ENCODE data around the gene ENTPD2. TPM values are rescaled to one million over a fixed set of nuclear protein-coding genes. Genes with fewer than 3 reads are reported as not detected.
"Not testable (repeated sequence)": the region's sequence is repeated elsewhere in the genome, so short reads cannot be mapped to it uniquely, and the experiment has no call there.

Gene ENTPD2
- total RNA-seq, 2 experiments from 2014 or later: not detected

DNA sequence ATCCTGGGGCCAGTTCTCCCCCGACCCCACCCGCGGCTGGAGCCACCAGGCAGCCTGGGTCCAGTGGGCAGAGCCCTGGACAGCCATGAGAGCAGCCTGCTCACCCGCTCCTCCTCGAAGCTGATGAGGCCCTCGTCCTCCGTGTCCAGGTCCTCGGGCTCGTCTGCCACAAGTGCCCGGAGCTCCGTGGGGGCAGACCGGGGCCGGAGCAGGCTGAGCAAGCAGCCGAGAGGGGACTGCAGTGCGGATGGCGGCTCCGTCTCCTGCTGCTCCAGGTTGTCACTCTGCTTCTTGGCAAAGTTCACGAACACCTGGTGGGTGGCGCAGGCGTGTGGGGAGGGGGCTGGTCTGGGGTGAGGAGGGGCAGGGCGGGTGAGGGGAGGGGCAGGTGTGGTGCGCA lies 45.5 kb downstream of the ENTPD2 start:
- POLR2A ChIA-PET: no interaction called here
- peaks cover 3% of the 10 kb centered on the region for H3K4me1 Mint-ChIP-seq (ENCODE audit: low read depth)
- H3K9me3 Mint-ChIP-seq: no peaks in the 10 kb centered on the region
- no peak overlapping the region for H3K27ac Mint-ChIP-seq
- intact Hi-C loops (cut with micrococcal nuclease): no loop called here
- H3K4me3 Mint-ChIP-seq: no peak overlapping the region
- H3K27me3 Mint-ChIP-seq: no peaks in the 10 kb centered on the region
- H3K36me3 Mint-ChIP-seq: no peaks in the 10 kb centered on the region
- no peak for DNase-seq
- CTCF ChIA-PET: no interaction called here

DNA sequence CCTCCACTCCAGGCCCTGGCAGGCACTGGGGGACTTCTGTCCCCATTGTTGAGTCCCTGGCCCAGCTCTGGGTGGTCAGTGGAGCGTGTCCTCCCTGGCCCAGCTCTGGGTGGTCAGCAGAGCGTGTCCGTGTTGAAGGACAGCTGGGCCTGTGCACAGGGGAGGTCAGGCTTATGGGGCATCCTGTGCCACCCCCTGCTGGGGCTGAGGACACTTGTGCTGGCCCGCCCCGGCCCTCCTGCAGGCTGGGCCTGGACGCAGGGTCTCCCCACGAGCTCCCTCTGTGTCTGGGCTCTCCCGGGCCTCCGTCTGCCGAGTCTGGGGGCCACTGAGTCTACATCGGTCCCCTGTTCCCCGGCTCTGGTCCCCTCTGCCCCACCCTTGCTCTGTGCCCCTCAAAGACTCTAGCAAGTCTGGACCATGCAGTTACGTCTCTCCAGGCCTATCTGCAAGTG lies 46.0 kb downstream of the ENTPD2 start:
- Mint-ChIP-seq H3K4me1 (ENCODE audit: low read depth) (peaks cover 3% of the 10 kb centered on the region), H3K27me3 (no peaks in the 10 kb centered on the region), H3K4me3 (no peak overlapping the region), H3K36me3 (no peaks in the 10 kb centered on the region), H3K9me3 (no peaks in the 10 kb centered on the region), H3K27ac (no peak overlapping the region)
- DNase-seq: no peak
- CTCF ChIA-PET: interaction anchor here (1.3 kb wide), 1 partner anchor 27 kb away, joined by 4 read pairs; no protein-coding TSS in a partner anchor
- POLR2A ChIA-PET: no interaction called here
- intact Hi-C loops (cut with micrococcal nuclease): no loop called here

DNA sequence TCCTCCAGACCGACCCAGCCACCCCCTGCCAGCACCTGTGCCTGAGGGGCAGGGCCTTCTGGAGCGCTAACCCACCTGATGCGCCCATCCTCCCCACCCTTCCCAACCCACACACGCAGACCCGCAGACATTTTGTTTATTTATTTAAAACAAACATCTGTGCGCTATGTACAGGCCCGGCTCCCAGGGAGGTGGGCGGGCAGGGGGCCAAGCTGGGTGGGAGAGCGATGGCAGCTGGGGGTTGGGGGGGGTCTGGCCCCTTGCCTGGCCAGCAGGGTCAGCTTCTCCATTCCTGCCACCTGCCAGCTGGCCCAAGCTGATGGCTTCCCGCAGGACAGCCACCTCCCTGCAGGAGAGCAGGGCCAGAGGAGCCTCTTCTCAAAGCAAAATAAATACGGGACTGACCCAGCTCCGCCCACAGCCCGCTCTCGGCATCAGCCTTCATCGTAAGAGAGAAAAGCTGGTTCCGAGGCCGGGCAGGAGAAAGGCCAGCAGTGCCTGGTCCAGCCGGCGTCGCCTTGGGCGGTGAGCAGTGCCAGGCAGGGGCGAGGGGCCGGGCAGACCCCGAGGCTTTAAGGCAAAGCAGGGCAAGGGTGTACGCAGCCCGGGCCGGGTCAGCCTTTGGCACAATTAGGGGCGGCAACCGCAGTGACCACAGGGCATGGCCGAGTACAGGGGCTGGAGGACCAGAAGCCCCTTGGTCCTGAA lies 46.6 kb downstream of the ENTPD2 start:
- no peak overlapping the region for H3K27ac Mint-ChIP-seq
- H3K4me1 Mint-ChIP-seq (ENCODE audit: low read depth): peaks cover 3% of the 10 kb centered on the region
- DNase-seq: no peak
- H3K27me3 Mint-ChIP-seq: no peaks in the 10 kb centered on the region
- CTCF ChIA-PET: interaction anchor here (1.3 kb wide), 1 partner anchor 28 kb away, joined by 4 read pairs; no protein-coding TSS in a partner anchor
- intact Hi-C loops (cut with micrococcal nuclease): no loop called here
- H3K4me3 Mint-ChIP-seq: no peak overlapping the region
- no peaks in the 10 kb centered on the region for H3K9me3 Mint-ChIP-seq
- POLR2A ChIA-PET: no interaction called here
- no peaks in the 10 kb centered on the region for H3K36me3 Mint-ChIP-seq

DNA sequence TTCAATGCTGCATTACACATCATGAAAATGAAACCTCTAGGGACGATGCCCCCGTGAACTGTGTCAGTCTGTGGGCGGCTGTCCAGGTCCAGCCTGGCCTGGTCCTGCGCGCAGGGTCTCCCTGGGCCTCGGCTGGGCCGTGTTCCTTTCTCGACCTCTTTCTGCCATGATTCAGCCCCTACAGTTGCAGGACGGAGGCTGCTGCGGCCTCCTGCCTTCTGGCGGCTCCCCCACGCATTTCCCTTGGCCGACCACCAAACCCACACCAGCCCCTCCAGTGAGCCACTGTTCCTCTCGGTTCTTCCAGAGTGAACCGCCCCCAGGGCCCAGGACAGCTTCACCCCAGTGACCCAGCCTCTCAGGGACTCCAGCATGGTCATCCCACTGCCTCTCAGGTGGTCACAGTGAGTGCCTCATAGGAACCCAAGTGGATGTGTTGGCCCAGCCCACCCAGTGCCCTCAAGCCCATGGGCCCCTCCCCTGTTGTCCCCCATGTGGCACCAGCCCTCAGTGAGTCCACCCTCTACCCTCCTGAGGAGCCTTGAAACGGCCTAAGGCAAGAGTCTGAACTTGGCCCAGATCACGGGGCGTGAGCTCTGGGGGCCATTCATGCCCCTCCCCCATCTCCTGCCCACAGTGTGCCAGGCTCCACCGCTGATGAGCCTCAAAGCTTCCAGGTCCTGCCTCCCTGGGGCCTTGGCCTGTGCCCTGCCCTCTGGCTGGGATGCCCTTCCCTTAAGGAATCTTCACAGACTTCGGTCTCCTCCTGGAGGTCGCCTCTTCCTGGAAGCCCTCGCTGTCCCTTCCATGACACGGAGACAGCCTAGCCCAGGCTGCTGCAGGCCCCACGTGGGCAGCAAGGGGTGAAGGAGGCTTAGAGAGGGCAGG lies 47.5 kb downstream of the ENTPD2 start:
- no peaks in the 10 kb centered on the region for H3K9me3 Mint-ChIP-seq
- peaks cover 3% of the 10 kb centered on the region for H3K4me1 Mint-ChIP-seq (ENCODE audit: low read depth)
- H3K27me3 Mint-ChIP-seq: no peaks in the 10 kb centered on the region
- intact Hi-C loops (cut with micrococcal nuclease): no loop called here
- ChIA-PET CTCF (interaction anchor here (0.7 to 4.5 kb wide), 3 partner anchors 29 to 57 kb away, joined by 3 to 29 read pairs (median 4); no protein-coding TSS in a partner anchor), POLR2A (no interaction called here)
- no peak overlapping the region for H3K4me3 Mint-ChIP-seq
- H3K27ac Mint-ChIP-seq: no peak overlapping the region
- DNase-seq: no peak
- no peaks in the 10 kb centered on the region for H3K36me3 Mint-ChIP-seq

DNA sequence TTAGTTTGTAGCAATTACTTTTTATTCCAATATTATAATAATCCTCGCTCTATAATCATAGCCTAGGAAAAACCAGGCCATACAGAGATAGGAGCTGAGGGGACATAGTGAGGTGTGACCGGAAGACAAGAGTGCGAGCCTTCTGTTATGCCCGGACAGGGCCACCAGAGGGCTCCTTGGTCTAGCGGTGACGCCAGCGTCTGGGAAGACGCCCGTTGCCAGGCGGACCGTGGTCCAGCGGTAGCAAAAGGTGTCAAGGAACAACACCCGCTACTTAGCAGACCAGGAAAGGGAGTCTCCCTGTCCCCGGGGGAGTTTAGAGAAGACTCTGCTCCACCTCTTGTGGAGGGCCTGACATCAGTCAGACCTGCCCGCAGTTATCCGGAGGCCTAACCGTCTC lies 49.6 kb downstream of the ENTPD2 start:
- peaks cover 11% of the 10 kb centered on the region for H3K4me1 Mint-ChIP-seq (ENCODE audit: low read depth)
- H3K4me3 Mint-ChIP-seq; H3K9me3 Mint-ChIP-seq; POLR2A ChIA-PET; intact Hi-C loops (cut with micrococcal nuclease); H3K27ac Mint-ChIP-seq; H3K27me3 Mint-ChIP-seq; H3K36me3 Mint-ChIP-seq: not testable (repeated sequence)
- DNase-seq: peak; percentile 37
- CTCF ChIA-PET: interaction anchor here (4.5 kb wide), 1 partner anchor 31 kb away, joined by 29 read pairs; no protein-coding TSS in a partner anchor

DNA sequence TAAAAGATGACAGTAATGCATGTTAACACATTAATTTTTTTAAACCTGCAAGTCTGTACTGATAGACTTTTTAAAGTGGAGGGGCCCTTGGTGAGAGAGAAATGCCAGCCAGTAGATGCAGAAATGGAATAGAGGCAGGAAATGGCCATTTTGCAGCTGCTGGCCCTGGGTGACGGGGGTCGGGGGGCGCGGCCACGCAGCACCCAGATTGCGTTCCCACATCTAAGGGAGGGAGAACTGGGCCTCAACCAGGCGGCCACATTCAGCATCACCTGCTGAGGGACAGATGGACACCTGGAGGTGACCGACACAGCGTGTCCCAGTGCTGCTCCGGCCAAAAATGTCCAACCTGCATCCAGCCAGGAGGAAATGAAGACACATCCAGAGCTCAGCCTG lies 51.2 kb downstream of the ENTPD2 start:
- H3K4me1 Mint-ChIP-seq (ENCODE audit: low read depth): peaks cover 22% of the 10 kb centered on the region
- CTCF ChIA-PET: interaction anchor here (1.0 to 4.5 kb wide), 5 partner anchors 9 to 33 kb away, joined by 3 to 29 read pairs (median 4); partner anchors contain the start of genes ABCA2 and PAXX
- H3K4me3 Mint-ChIP-seq: no peak overlapping the region
- intact Hi-C loops (cut with micrococcal nuclease): no loop called here
- no peaks in the 10 kb centered on the region for H3K36me3 Mint-ChIP-seq
- H3K27ac Mint-ChIP-seq: no peak overlapping the region
- no peaks in the 10 kb centered on the region for H3K9me3 Mint-ChIP-seq
- POLR2A ChIA-PET: no interaction called here
- DNase-seq: no peak
- H3K27me3 Mint-ChIP-seq: peaks cover 5% of the 10 kb centered on the region

DNA sequence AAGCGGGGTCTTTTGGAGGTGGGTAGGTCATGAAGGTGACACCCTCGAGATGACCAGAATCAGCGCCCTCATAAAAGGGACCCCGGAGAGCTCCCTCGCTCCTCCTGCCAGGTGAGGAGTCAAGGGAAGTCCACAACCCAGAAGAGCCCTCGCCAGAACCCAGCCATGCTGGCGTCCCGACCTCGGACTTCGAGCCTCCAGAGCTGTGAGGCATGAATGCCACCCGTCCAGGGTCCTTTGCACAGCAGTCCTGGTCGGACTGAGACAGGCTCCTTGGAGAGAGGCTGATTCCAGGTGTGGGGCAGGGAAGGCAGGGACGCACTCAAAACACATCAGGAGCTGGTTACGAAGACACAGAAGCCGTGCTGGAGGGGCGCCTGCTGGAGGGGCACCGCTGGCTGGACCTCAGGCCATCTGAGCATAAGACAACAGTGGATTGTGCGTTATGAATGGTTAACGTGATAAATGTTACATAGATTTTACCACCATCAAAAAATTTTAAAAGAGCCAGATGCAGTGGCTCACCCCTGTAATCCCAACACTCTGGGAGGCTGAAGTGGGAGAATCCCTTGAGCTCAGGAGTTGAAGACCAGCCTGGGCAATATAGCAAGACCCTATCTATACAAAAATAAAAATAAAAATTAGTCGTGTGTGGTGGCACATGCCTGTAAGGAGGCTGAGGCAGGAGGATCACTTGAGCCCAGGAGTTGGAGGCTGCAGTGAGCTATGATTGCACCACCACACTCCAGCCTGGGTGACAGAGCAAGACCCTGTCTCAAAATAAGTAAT lies 51.8 kb downstream of the ENTPD2 start:
- intact Hi-C loops (cut with micrococcal nuclease): no loop called here
- no peak for DNase-seq
- H3K36me3 Mint-ChIP-seq: no peaks in the 10 kb centered on the region
- POLR2A ChIA-PET: no interaction called here
- H3K27me3 Mint-ChIP-seq: peaks cover 7% of the 10 kb centered on the region
- peaks cover 24% of the 10 kb centered on the region for H3K4me1 Mint-ChIP-seq (ENCODE audit: low read depth)
- CTCF ChIA-PET: interaction anchor here (1.1 to 4.5 kb wide), 5 partner anchors 8 to 33 kb away, joined by 3 to 29 read pairs (median 4); partner anchors contain the start of genes ABCA2 and PAXX
- no peaks in the 10 kb centered on the region for H3K9me3 Mint-ChIP-seq
- no peak overlapping the region for H3K27ac Mint-ChIP-seq
- no peak overlapping the region for H3K4me3 Mint-ChIP-seq

DNA sequence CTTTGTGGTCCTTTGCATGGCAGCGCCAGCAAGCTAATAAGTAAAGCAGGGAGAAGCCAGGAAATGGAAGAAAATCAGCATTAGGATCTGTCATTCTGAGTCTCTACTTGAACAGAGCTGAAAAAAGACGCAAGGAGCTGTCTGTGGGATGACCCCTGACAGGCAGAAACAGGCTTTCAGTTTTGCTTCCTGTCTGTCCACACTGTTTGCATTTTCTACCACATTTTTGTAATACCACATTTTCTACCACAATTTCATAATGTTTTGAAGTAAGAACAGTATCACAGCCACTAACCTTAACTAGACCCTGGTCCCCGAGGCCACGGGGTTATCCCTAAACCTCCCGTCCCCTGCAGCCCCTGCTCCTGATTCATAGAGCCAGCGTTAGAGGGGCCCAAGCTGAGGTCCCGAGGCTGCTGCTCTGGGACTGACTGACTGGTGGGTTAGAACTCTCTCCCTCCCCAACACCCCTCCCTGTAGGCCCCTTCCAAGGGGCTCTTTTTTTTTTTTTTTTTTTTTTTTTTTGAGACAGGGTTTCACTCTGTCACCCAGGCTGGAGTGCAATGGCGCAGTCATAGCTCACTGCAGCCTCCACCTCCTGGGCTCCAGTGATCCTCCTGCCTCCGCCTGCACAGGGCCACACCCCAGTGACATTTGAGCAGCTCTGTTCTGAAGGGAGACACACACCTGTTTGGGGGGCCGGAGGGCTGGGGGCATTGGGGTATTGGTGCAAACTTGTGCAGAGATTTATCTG lies 53.5 kb downstream of the ENTPD2 start:
- H3K9me3 Mint-ChIP-seq: no peaks in the 10 kb centered on the region
- no peaks in the 10 kb centered on the region for H3K36me3 Mint-ChIP-seq
- DNase-seq: peak; percentile 69
- ChIA-PET POLR2A (interaction anchor here (1.1 to 1.3 kb wide), 2 partner anchors 35 to 114 kb away, joined by 3 to 4 read pairs; partner anchors contain the start of gene TRAF2), CTCF (interaction anchor here (0.6 to 1.7 kb wide), 6 partner anchors 22 to 158 kb away, joined by 3 to 21 read pairs (median 4); partner anchors contain the start of gene AJM1)
- H3K4me3 Mint-ChIP-seq: no peak overlapping the region
- peaks cover 7% of the 10 kb centered on the region for H3K27me3 Mint-ChIP-seq
- peaks cover 30% of the 10 kb centered on the region for H3K4me1 Mint-ChIP-seq (ENCODE audit: low read depth)
- peak overlapping the region; percentile 54 for H3K27ac Mint-ChIP-seq
- intact Hi-C loops (cut with micrococcal nuclease): no loop called here

Other genes with a start within 250 kb of the ENTPD2 start
- gene RABL6, start 246.1 kb downstream of the ENTPD2 start, total RNA-seq: 10 to 100 TPM; 83.4 to 85.3 TPM
- gene AJM1, start 211.6 kb downstream of the ENTPD2 start, total RNA-seq: 1 to 10 TPM; 3.8 to 4.2 TPM
- gene PHPT1, start 204.7 kb downstream of the ENTPD2 start, total RNA-seq: 10 to 100 TPM; 92.2 to 95.5 TPM
- gene MAMDC4, start 201.7 kb downstream of the ENTPD2 start, total RNA-seq: 10 to 100 TPM; 13.0 to 14.3 TPM
- gene EDF1, start 187.8 kb downstream of the ENTPD2 start, total RNA-seq: 100 to 1,000 TPM; 302 to 311 TPM
- 10 to 100 TPM; 40.0 to 41.4 TPM for gene TRAF2, start 167.5 kb downstream of the ENTPD2 start, total RNA-seq
- gene FBXW5, start 109.3 kb downstream of the ENTPD2 start, total RNA-seq: 10 to 100 TPM; 66.8 to 69.4 TPM
- under 1 TPM; 0.90 to 0.94 TPM for gene C8G, start 108.8 kb downstream of the ENTPD2 start, total RNA-seq
- 1 to 10 TPM; 1.6 to 2.1 TPM for gene LCN12, start 101.8 kb downstream of the ENTPD2 start, total RNA-seq
- gene PTGDS, start 76.6 kb downstream of the ENTPD2 start, total RNA-seq: not detected
- not detected for gene LCNL1, start 71.1 kb downstream of the ENTPD2 start, total RNA-seq
- 10 to 100 TPM; 71.0 to 71.2 TPM for gene PAXX, start 61.6 kb downstream of the ENTPD2 start, total RNA-seq
- gene CLIC3, start 57.5 kb downstream of the ENTPD2 start, total RNA-seq: under 1 TPM; 0.43 to 0.61 TPM
- 10 to 100 TPM; 22.1 to 22.9 TPM for gene ABCA2, start 25.8 kb downstream of the ENTPD2 start, total RNA-seq
- gene FUT7, start 22.0 kb downstream of the ENTPD2 start, total RNA-seq: 1 to 10 TPM in 1 of 2 experiments, under 1 TPM in 1; 0.85 to 1.3 TPM
- gene NPDC1, start 7.9 kb downstream of the ENTPD2 start, total RNA-seq: 10 to 100 TPM; 36.0 to 42.6 TPM
- gene SAPCD2, start 16.5 kb upstream of the ENTPD2 start, total RNA-seq: 1 to 10 TPM; 6.4 to 6.6 TPM
- gene UAP1L1, start 23.5 kb upstream of the ENTPD2 start, total RNA-seq: 1 to 10 TPM; 6.7 to 7.7 TPM
- 10 to 100 TPM; 32.9 to 33.1 TPM for gene MAN1B1, start 32.9 kb upstream of the ENTPD2 start, total RNA-seq
- 100 to 1,000 TPM; 195 to 208 TPM for gene DPP7, start 60.7 kb upstream of the ENTPD2 start, total RNA-seq
- not detected for gene GRIN1, start 85.1 kb upstream of the ENTPD2 start, total RNA-seq
- gene LRRC26, start 116.0 kb upstream of the ENTPD2 start, total RNA-seq: not detected
- gene TMEM210, start 118.0 kb upstream of the ENTPD2 start, total RNA-seq: not detected
- 10 to 100 TPM; 36.3 to 36.9 TPM for gene ANAPC2, start 134.5 kb upstream of the ENTPD2 start, total RNA-seq
- gene SSNA1, start 134.6 kb upstream of the ENTPD2 start, total RNA-seq: 10 to 100 TPM; 58.9 to 62.1 TPM
- 1 to 10 TPM; 6.1 to 6.7 TPM for gene TPRN, start 146.7 kb upstream of the ENTPD2 start, total RNA-seq
- gene TMEM203, start 151.6 kb upstream of the ENTPD2 start, total RNA-seq: 10 to 100 TPM; 30.0 to 31.1 TPM
- 10 to 100 TPM; 29.4 to 31.3 TPM for gene NDOR1, start 151.6 kb upstream of the ENTPD2 start, total RNA-seq
- 1 to 10 TPM; 3.4 to 4.4 TPM for gene RNF208, start 168.2 kb upstream of the ENTPD2 start, total RNA-seq
- gene CYSRT1, start 171.1 kb upstream of the ENTPD2 start, total RNA-seq: under 1 TPM; 0.21 to 0.70 TPM
- not detected for gene RNF224, start 173.4 kb upstream of the ENTPD2 start, total RNA-seq
- gene SLC34A3, start 176.8 kb upstream of the ENTPD2 start, total RNA-seq: not detected
- gene TUBB4B, start 187.2 kb upstream of the ENTPD2 start, total RNA-seq: 100 to 1,000 TPM; 320 to 325 TPM
- not detected for gene STPG3, start 197.2 kb upstream of the ENTPD2 start, total RNA-seq
- 10 to 100 TPM; 57.2 to 57.9 TPM for gene NELFB, start 201.3 kb upstream of the ENTPD2 start, total RNA-seq
- 1 to 10 TPM; 6.6 to 6.8 TPM for gene TOR4A, start 223.7 kb upstream of the ENTPD2 start, total RNA-seq
- gene NRARP, start 248.2 kb upstream of the ENTPD2 start, total RNA-seq: 1 to 10 TPM in 1 of 2 experiments, under 1 TPM in 1; 0.82 to 1.1 TPM